Measurements from ENCODE around the gene TGFB1.
A peak's percentile ranks its signal among the peaks of the same experiment; 100 is the strongest.
"Not testable (repeated sequence)": the region's sequence is repeated elsewhere in the genome, so short reads cannot be mapped to it uniquely, and the experiment has no call there.

TGFB1 gene

DNA sequence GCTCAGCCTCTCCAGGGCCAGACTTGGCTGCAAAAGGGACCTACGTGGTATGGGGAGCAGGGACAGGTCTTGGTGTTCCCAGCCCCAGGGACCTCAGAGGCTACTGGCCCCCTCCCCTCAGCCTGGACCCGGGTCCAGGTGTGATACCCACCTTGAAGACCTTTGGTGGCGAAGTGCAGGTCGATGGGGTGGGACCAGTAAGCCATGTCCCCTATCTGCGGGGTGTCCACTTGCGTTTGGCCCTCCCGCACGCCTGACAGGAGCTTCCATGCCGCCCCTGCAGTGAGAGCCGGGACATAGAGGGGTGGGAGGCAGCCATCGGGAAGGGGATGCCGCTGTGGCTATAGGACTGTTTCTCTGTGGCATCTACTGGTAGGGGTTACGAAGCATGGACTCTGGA, 4.0 kb upstream of the TGFB1 start:
- H3K9me3 Mint-ChIP-seq = no peaks in the 10 kb centered on the region

GRCh38 chr19:41356984-41357739, 3.4 kb upstream of the TGFB1 start:
- H3K27ac Mint-ChIP-seq = peak overlapping the region; percentile 76
- DNase-seq (ENCODE audit: low spot score in 2 of 2) = no peak
- H3K36me3 Mint-ChIP-seq = peaks cover 27% of the 10 kb centered on the region
- peak overlapping the region; percentile 49 for H3K4me3 Mint-ChIP-seq
- no peak for ATAC-seq
- H3K4me1 Mint-ChIP-seq = peaks cover 45% of the 10 kb centered on the region
- H3K9me3 Mint-ChIP-seq = no peaks in the 10 kb centered on the region

More for the DNA sequence above, 4.0 kb upstream of the TGFB1 start:
- peak overlapping the region; percentile 49 for H3K4me3 Mint-ChIP-seq
- ATAC-seq (no peak), DNase-seq (ENCODE audit: low spot score in 2 of 2) (no peak)
- peak overlapping the region; percentile 76 for H3K27ac Mint-ChIP-seq
- H3K36me3 Mint-ChIP-seq = peaks cover 21% of the 10 kb centered on the region
- H3K4me1 Mint-ChIP-seq = peaks cover 45% of the 10 kb centered on the region

DNA sequence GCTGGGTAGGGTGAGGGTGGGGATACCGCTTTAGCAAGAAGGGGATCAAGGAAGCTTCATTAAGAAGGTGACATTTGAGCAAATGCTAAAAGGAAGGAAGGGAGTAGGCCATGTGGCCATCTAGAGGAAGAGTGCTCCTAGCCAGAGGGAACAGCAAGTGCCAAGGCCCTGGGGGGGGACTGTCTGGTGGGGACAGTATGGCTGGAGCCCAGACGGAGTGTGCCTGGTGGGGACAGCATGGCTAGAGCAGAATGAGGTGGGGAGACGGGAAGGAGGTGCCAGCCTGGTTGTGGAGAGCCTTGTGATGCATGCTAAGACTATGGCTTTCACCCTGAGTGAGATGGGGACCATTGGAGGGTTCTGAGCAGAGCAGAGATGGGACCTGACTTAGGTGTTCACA, 2.1 kb upstream of the TGFB1 start:
- H3K4me1 Mint-ChIP-seq = peaks cover 48% of the 10 kb centered on the region
- peaks cover 40% of the 10 kb centered on the region for H3K36me3 Mint-ChIP-seq
- ATAC-seq (no peak), DNase-seq (ENCODE audit: low spot score in 2 of 2) (no peak)
- no peaks in the 10 kb centered on the region for H3K9me3 Mint-ChIP-seq
- peak overlapping the region; percentile 76 for H3K27ac Mint-ChIP-seq
- H3K4me3 Mint-ChIP-seq = peak overlapping the region; percentile 49

DNA sequence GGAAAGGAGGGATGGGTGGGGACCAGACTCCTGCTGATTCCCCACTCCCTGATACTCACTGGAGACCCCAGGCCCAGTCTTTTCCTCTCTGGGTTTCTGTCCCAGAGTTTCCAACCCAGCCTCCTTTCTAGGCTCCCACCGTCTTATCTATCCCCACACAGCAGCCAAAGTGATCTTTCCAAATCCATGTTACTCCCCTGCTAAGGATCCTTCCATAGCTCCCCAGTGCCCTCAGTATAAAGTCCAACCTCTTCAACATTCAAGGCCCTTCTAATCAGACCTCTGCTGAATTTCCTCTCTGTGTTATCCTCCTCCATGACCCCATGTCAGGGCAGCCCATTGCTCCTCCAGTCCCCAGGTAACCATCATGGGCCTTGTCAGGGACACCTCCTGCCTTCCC, 1.3 kb upstream of the TGFB1 start:
- Mint-ChIP-seq H3K36me3 (peaks cover 46% of the 10 kb centered on the region), H3K9me3 (no peaks in the 10 kb centered on the region), H3K4me3 (peak overlapping the region; percentile 49), H3K4me1 (peaks cover 55% of the 10 kb centered on the region), H3K27ac (peak overlapping the region; percentile 76)
- ATAC-seq (no peak), DNase-seq (ENCODE audit: low spot score in 2 of 2) (peak in 1 of 2 donors; percentile 55)

- Mint-ChIP-seq H3K4me3 (peak overlapping the region; percentile 94), H3K9me3 (no peaks in the 10 kb centered on the region), H3K36me3 (peaks cover 48% of the 10 kb centered on the region), H3K27ac (peak overlapping the region; percentile 91), H3K4me1 (peaks cover 61% of the 10 kb centered on the region)
- no peak for ATAC-seq
- DNase-seq (ENCODE audit: low spot score in 2 of 2) = peak in 1 of 2 donors; percentile 55
These were observed 726 bp upstream of the TGFB1 start for GRCh38 chr19:41354343-41354953.

DNA sequence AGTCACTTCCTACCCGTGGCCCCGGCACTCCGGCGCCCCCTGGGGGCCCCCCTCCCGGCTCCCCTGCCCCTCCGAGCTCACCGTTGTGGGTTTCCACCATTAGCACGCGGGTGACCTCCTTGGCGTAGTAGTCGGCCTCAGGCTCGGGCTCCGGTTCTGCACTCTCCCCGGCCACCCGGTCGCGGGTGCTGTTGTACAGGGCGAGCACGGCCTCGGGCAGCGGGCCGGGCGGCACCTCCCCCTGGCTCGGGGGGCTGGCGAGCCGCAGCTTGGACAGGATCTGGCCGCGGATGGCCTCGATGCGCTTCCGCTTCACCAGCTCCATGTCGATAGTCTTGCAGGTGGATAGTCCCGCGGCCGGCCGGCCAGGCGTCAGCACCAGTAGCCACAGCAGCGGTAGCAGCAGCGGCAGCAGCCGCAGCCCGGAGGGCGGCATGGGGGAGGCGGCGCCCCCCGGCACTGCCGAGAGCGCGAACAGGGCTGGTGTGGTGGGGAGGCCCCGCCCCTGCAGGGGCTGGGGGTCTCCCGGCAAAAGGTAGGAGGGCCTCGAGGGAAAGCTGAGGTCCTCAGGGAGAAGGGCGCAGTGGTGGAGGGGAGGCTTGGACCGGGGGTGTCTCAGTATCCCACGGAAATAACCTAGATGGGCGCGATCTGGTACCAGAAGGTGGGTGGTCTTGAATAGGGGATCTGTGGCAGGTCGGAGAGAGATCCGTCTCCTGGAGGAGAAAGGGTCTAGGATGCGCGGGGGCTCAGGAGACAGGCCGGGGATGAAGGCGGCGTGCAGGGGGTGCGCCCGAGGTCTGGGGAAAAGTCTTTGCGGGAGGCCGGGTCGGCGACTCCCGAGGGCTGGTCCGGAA, 885 bp downstream of the TGFB1 start:
- Mint-ChIP-seq H3K9me3 (no peaks in the 10 kb centered on the region), H3K4me3 (peak overlapping the region; percentile 94), H3K36me3 (peaks cover 64% of the 10 kb centered on the region), H3K4me1 (peaks cover 69% of the 10 kb centered on the region), H3K27ac (peak overlapping the region; percentile 91)
- DNase-seq (ENCODE audit: low spot score in 2 of 2) (peak; percentile 68 to 90), ATAC-seq (peak; percentile 26)

GRCh38 chr19:41352279-41352608, 1.5 kb downstream of the TGFB1 start:
- H3K27ac Mint-ChIP-seq = peak overlapping the region; percentile 91
- ATAC-seq (no peak), DNase-seq (ENCODE audit: low spot score in 2 of 2) (no peak)
- peaks cover 63% of the 10 kb centered on the region for H3K4me1 Mint-ChIP-seq
- H3K36me3 Mint-ChIP-seq = peaks cover 70% of the 10 kb centered on the region
- H3K9me3 Mint-ChIP-seq = no peaks in the 10 kb centered on the region
- peak overlapping the region; percentile 94 for H3K4me3 Mint-ChIP-seq

DNA sequence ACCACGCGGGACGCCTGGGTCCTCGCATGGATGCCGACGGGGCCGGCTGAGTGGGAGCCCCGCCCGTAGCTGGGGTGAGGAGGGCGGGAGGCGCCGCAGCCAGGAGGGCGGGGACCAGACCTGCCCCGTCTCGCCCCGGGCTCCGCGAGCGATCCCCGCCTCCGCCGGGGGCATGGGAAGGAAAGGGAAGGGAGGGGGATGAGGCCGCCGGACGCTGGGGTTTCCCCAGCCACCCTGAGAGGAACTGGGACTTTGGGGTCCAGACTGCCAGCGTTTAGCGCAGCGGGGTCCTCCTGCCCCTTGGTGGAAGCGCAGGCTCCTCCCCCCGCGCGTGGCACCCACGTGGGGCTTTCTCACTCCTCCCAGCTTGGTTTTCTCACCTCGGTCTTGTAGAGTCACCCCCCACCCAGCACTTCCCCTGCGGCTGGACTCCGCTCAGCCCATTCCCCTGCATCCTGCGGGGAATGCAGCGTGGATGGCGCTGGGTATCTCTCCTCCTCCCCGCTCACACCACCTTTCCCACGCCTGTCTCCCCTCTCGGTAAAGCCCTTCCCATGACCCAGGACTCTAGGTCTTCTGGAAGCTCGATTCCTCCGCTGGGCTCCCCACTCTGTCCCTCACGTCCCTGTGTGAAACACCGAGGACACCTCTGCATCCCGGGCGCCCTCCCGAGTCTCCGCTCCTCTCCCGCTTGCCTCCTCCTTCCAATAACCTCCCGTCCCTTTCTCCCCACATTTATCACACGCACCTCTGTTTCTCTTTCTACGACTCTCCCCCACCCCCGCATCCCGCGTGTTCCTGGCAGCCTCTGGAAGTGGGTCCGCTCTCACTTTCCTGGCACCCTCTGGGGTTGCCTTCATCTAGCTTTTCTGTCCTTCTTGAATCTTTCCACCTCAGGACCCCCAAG, 2.1 kb downstream of the TGFB1 start:
- peak overlapping the region; percentile 94 for H3K4me3 Mint-ChIP-seq
- peak overlapping the region; percentile 91 for H3K27ac Mint-ChIP-seq
- DNase-seq (ENCODE audit: low spot score in 2 of 2) = peak; percentile 73 to 91
- H3K36me3 Mint-ChIP-seq = peaks cover 77% of the 10 kb centered on the region
- H3K9me3 Mint-ChIP-seq = no peaks in the 10 kb centered on the region
- peak; percentile 75 for ATAC-seq
- H3K4me1 Mint-ChIP-seq = peaks cover 57% of the 10 kb centered on the region

DNA sequence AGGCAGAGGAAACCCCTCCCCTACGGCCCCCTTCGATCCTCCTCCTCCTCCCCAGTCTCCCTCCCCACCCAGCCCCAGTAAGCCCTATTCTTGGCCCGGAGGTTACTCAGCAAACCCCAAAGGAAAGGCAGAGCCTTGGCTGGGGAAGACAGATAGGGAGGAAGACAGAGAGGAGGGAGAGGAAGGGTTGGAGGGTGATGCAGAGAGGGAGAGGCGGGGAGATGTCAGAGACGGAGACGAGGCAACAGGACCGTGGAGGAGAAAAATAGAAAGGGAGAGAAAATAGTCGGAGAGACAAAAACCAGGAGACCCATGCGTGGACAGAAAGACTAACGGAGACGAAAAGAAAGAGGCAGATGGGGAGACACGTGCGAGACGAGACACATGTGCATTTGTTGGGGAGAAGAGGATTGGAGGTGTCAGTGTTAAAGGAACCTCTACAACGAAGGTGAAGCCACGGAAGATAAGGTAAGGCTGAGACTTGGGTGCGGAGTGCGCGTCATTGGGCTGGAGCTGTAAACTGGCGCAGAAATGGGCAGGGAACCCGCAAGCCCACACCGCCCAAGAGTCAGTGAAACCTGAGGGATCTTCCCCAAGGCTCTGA, 2.9 kb downstream of the TGFB1 start:
- peaks cover 49% of the 10 kb centered on the region for H3K4me1 Mint-ChIP-seq
- peak overlapping the region; percentile 94 for H3K4me3 Mint-ChIP-seq
- H3K36me3 Mint-ChIP-seq = peaks cover 84% of the 10 kb centered on the region
- ATAC-seq (no peak), DNase-seq (ENCODE audit: low spot score in 2 of 2) (no peak)
- peak overlapping the region; percentile 91 for H3K27ac Mint-ChIP-seq
- H3K9me3 Mint-ChIP-seq = no peaks in the 10 kb centered on the region

- not testable (repeated sequence) for H3K9me3 Mint-ChIP-seq; DNase-seq (ENCODE audit: low spot score in 2 of 2); H3K4me3 Mint-ChIP-seq; ATAC-seq
- Mint-ChIP-seq H3K27ac (peak overlapping the region; percentile 69), H3K4me1 (peaks cover 57% of the 10 kb centered on the region), H3K36me3 (peaks cover 100% of the 10 kb centered on the region)
These were observed 6.8 kb downstream of the TGFB1 start for GRCh38 chr19:41346916-41347315.

GRCh38 chr19:41344162-41344561, 9.6 kb downstream of the TGFB1 start:
- Mint-ChIP-seq H3K9me3 (no peaks in the 10 kb centered on the region), H3K36me3 (peaks cover 100% of the 10 kb centered on the region), H3K4me1 (peaks cover 43% of the 10 kb centered on the region), H3K4me3 (no peak overlapping the region), H3K27ac (peak overlapping the region; percentile 91)
- ATAC-seq (no peak), DNase-seq (ENCODE audit: low spot score in 2 of 2) (no peak)

DNA sequence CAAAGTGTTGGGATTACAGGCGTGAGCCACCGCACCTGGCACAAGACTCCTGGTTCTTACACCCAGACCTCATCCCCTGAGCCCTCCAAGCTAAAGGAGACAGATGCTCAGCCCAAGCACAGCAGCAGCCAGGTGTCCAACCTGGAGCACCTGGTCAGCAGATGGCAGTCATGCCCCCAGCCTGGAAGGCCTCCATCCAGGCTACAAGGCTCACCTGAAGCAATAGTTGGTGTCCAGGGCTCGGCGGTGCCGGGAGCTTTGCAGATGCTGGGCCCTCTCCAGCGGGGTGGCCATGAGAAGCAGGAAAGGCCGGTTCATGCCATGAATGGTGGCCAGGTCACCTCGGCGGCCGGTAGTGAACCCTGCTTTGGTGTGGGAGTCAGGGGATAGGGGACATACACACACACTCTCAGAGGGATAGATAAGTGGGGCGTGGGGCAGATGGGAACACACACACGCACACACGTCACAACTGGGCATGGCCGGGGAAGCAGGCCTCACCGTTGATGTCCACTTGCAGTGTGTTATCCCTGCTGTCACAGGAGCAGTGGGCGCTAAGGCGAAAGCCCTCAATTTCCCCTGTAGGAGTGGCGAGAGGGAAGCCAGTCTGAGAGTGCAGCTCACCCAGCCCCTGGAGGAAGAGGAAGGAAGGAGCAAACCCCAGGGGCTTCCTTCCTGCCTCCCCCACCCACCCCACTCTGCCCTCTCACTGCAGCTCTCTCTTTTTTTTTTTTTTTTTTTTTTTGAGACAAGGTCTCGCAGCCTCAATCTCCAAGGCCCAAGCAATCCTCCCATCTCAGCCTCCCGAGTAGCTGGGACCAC, 11.8 kb downstream of the TGFB1 start:
- Mint-ChIP-seq H3K4me1 (peaks cover 37% of the 10 kb centered on the region), H3K27ac (peak overlapping the region; percentile 83), H3K36me3 (peaks cover 100% of the 10 kb centered on the region), H3K4me3 (no peak overlapping the region), H3K9me3 (no peaks in the 10 kb centered on the region)
- no peak for DNase-seq (ENCODE audit: low spot score in 2 of 2)
- ATAC-seq = no peak

DNA sequence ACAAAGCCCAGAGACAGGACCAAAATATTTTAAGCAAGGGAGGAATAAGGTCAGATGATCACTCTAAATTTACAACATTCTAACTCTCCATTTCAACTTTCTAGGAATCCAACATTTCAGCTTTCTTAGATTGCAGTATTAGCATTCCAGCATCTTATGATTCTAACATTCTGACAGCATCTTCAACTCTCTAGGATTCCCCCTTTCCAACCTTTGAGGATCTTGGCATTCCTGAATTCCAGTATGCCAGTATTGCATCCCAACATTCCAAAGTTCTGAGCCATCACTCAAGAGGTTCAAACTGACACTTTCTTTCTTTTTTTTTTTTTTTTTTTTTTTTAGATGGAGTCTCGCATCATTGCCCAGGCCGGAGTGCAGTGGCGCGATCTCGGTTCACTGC, 13.8 kb downstream of the TGFB1 start:
- peaks cover 42% of the 10 kb centered on the region for H3K4me1 Mint-ChIP-seq
- H3K9me3 Mint-ChIP-seq = no peaks in the 10 kb centered on the region
- ATAC-seq (no peak), DNase-seq (ENCODE audit: low spot score in 2 of 2) (no peak)
- H3K27ac Mint-ChIP-seq = peak overlapping the region; percentile 78
- peaks cover 100% of the 10 kb centered on the region for H3K36me3 Mint-ChIP-seq
- H3K4me3 Mint-ChIP-seq = no peak overlapping the region

GRCh38 chr19:41335467-41335866, 18.3 kb downstream of the TGFB1 start:
- ATAC-seq (no peak), DNase-seq (ENCODE audit: low spot score in 2 of 2) (no peak)
- Mint-ChIP-seq H3K36me3 (peaks cover 100% of the 10 kb centered on the region), H3K4me3 (no peak overlapping the region), H3K9me3 (no peaks in the 10 kb centered on the region), H3K4me1 (peaks cover 38% of the 10 kb centered on the region), H3K27ac (peak overlapping the region; percentile 29)
